Omental fat pad (tissue), 4 donors: ENCODE results near the gene SRXN1. TPM values are rescaled to one million over a fixed set of nuclear protein-coding genes. Genes with fewer than 3 reads are reported as not detected.

Experiments
- ATAC-seq: fragments of 150-250 bp; one replicate; pipeline ENCODE4 v1.9.1; 2016; ENCODE audit warnings: mild to moderate bottlenecking, moderate library complexity; ENCODE audit not compliant: low FRiP score
- DNase-seq: peaks from one replicate; pipeline ENCODE4 v3.0.0-alpha.2; 2019; ENCODE audit warnings: low spot score
- total RNA-seq, 4 donors: library from RNA; depleted of rRNA; stranded (reverse); fragments of >200 nt; gene quantifications; one replicate each; pipeline ENCODE4 v1.1.0, GENCODE V29; 2016
- TF ChIP-seq, protein P1 (sequence below), 3 donors: fragments of 450-650 bp; IDR thresholded peaks; one replicate each; pipeline ENCODE4 v1.5.1; 2016 to 2017; ENCODE audit warnings: antibody characterized with exemption in 3 of 3, mild to moderate bottlenecking in 3 of 3, moderate library complexity in 2 of 3

Gene SRXN1
- total RNA-seq, 4 donors from 2014 or later: 43.4 to 62.4 (median 48.5) TPM

DNA sequence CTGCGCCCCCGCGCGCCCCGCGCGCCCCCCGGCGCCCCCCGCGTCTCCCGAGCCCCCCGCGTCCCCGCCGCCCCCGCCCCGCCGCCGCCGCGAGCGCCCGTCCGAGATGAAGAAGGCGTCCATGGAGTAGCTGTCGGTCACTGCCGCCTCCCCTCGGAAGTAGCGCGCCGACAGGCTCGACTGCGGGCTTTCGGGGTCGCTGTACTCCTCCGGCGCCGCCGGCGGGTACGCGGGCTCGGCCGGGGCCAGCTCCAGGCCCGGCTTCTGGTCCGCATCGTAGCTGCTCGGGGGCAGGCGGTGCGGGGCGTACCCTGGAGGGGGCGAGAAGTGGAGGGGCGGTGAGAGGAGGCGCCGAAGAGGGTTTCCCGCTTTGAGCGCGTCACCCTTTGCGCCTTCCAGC is 11.2 kb upstream of the SRXN1 start:
- TF ChIP-seq, protein P1, sequence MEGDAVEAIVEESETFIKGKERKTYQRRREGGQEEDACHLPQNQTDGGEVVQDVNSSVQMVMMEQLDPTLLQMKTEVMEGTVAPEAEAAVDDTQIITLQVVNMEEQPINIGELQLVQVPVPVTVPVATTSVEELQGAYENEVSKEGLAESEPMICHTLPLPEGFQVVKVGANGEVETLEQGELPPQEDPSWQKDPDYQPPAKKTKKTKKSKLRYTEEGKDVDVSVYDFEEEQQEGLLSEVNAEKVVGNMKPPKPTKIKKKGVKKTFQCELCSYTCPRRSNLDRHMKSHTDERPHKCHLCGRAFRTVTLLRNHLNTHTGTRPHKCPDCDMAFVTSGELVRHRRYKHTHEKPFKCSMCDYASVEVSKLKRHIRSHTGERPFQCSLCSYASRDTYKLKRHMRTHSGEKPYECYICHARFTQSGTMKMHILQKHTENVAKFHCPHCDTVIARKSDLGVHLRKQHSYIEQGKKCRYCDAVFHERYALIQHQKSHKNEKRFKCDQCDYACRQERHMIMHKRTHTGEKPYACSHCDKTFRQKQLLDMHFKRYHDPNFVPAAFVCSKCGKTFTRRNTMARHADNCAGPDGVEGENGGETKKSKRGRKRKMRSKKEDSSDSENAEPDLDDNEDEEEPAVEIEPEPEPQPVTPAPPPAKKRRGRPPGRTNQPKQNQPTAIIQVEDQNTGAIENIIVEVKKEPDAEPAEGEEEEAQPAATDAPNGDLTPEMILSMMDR (IDR thresholded peaks at IDR 0.05): no peak
- no peak for DNase-seq
- no peak for ATAC-seq

DNA sequence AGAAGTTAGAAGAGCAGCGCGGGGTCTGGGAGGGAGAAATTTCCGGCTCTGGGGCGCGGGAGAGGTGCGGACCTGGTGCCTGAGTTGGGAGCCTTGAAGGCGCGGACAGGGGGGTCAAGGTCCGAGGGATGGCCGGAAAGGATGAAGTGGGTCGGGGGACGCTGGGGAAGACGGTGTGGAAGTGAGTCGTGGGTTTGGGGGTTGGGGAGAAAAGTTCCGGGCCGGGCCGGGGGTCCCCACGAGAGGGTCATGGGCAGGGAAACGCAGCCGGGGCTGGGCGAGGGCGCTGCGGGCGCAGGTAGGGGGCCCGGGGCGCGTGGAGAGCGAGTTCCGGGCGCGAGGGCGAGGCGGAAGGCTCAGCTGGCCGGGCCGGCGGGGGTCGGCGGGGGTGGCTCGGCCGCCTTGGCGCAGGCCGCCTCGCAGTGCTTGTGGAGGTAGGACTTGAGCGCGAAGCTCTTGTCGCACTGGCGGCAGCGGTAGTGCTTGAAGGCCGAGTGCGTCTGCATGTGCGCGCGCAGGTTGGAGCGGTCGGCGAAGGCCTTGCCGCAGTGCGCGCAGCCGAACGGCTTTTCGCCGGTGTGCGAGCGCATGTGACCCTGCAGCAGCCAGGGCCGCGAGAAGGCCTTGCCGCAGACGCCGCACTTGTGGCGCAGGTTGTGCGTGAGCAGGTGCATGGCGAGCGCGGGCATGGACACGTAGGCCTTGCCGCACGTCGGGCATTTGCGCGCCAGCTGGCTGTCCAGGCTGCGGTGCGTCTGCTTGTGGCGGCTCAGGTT is 10.5 kb upstream of the SRXN1 start:
- no peak for ATAC-seq
- no peak for DNase-seq
- TF ChIP-seq, protein P1 (IDR thresholded peaks at IDR 0.05): no peak

DNA sequence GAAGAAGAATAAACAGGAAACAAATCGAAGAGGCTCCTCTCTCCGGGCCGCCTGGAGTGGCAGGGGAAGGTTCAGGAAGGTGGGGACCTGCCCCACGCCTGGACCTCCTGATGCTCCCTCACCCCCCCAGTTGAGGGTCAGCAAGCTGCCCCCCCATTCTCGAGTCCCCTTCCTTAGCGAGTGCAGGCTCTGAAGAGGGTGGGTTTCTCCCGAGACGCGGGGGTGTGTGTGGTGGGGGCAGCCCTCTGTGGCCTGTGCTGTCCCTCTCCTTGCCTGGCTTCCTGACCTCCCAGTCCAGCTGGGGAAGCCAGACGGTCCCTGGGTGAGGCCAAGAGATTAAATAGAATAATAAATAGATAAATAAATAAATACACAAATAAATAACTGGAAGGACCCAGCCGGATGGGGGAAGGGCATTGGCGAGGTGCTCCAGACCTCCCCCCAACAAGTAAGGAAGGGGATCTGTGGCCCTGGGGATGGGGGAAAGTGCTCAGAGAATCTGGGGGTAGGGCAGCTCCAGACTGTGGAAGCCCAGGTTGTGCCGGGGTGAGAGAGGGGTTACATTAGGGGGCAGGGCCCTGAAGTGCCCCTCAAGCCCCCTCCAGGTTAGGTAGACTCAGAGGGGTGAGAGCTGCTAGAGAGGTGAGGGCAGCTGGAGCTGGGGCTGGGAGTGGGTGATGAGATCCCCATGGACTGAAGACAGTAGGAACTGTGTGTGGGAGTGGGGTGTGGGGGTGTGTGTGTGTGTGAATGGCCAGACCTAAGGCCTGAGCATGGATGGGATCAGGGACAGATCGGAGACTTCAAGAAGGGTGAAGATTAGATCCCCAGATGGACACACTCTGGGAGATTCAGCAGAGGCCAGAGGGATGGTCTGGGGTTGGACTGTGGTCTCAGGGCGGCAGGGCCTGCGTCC is 9.5 kb upstream of the SRXN1 start:
- TF ChIP-seq, protein P1 (IDR thresholded peaks at IDR 0.05): no peak
- DNase-seq (no peak), ATAC-seq (no peak)

DNA sequence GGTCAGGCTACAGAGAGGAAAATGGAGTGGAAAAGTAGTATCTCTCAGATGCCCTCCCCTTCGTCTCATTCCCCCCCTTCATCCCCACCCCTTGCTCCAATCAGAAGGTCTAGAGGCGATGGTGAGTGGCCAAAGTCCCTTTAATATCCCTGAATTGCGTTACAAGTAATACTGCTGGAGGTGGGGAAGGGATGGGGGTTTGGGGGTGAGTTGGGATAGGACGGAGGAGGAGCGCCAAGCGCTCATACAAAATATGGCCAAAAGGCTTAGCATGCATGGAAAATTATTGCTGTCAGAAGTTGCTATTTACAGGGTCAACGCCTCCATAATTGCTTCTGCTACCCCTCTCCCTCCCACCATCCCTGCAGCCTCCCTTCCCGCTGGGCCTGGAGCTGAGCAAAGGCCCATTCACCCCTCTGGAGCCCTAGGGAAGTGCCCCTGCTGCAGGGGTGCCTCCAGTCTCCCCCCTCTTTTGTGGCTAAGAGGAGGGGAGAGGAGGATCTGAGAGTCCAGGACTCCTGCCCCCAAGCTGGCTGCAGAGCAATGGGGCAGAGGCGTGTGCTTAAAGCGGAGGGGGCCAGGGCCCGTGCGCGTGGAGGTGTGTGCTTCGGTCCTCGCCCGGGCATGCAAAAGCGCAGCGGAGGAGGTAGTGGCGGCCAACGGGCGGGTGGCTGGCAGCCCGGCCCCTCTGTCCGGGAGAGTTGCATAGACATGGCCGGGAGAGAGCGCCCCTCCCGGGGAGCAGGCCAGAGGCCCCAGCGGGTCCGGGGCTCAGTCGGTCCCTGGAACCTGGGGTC is 8.7 kb upstream of the SRXN1 start:
- DNase-seq (no peak), ATAC-seq (no peak)
- TF ChIP-seq, protein P1 (IDR thresholded peaks at IDR 0.05): no peak

DNA sequence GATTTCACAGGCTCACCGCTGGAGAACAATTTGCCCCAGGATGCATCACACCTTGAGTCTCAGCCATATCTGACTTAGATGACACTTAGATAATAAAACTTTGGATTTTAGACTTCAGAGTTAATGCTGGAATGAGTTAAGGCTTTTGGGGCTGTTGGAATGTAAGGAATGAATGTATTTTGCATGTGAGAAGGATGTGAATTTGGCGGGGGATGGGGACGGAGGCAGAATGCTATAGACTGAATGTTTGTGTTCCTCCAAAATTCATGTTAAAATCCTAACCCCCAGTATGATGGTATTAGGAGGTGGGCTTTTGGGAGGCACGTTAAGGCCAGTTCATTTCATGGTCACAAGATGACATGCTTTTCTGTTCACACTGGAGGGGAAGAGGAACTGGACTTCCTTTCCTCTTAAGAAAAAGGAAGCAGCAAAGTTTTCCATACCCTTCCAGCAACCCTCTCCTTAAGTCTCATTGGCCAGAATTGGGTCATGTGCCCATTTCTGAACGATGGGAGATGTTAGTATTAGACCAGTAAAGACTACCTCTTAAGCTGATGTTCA is 5.8 kb upstream of the SRXN1 start:
- ATAC-seq (no peak), DNase-seq (no peak)
- TF ChIP-seq, protein P1 (IDR thresholded peaks at IDR 0.05): no peak

DNA sequence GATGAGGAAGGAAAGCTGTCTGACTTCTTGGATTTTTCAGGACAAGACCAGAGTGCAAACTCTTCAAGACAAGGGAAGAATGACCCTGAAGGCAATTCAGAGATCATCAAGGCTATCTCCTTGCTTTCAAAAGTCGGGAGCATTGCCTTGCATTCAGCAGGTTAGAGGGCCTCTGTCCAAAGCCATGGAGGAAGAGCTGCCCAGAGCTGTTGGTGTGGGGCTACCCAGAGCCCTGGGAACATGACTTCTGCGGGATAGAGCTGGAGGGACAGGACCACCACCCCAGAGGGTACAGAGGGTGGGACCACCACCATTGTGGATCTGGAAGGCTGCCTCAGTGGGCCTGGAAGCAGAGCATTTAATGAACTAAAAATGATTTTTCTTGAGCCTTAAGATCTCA is 5.2 kb upstream of the SRXN1 start:
- no peak for ATAC-seq
- no peak for DNase-seq
- TF ChIP-seq, protein P1 (IDR thresholded peaks at IDR 0.05): no peak
